ENCODE measurements around the gene SLC12A2. TPM values are rescaled to one million over a fixed set of nuclear protein-coding genes. Genes with fewer than 3 reads are reported as not detected.
A peak's percentile ranks its signal among the peaks of the same experiment; 100 is the strongest.

SLC12A2 gene
- total RNA-seq, 4 donors from 2014 or later: 21.9 to 78.6 (median 22.2) TPM

- Histone ChIP-seq H3K9me3 (no peaks in the 10 kb centered on the region), H3K27ac (no peak overlapping the region), H3K4me1 (no peaks in the 10 kb centered on the region), H3K36me3 (no peaks in the 10 kb centered on the region), H3K27me3 (no peaks in the 10 kb centered on the region), H3K4me3 (no peak overlapping the region)
- TF ChIP-seq, protein P1, sequence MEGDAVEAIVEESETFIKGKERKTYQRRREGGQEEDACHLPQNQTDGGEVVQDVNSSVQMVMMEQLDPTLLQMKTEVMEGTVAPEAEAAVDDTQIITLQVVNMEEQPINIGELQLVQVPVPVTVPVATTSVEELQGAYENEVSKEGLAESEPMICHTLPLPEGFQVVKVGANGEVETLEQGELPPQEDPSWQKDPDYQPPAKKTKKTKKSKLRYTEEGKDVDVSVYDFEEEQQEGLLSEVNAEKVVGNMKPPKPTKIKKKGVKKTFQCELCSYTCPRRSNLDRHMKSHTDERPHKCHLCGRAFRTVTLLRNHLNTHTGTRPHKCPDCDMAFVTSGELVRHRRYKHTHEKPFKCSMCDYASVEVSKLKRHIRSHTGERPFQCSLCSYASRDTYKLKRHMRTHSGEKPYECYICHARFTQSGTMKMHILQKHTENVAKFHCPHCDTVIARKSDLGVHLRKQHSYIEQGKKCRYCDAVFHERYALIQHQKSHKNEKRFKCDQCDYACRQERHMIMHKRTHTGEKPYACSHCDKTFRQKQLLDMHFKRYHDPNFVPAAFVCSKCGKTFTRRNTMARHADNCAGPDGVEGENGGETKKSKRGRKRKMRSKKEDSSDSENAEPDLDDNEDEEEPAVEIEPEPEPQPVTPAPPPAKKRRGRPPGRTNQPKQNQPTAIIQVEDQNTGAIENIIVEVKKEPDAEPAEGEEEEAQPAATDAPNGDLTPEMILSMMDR (IDR thresholded peaks at IDR 0.05): no peak
- TF ChIP-seq POLR2A (IDR thresholded peaks at IDR 0.05): no peak
- DNase-seq: no peak
- intact Hi-C loops (cut with DNase I; ENCODE audit: low total_unique reads): loop anchor here (10.0 kb wide), 1 partner anchor 1030 kb away; no protein-coding TSS in a partner anchor
Observed at GRCh38 chr5:128074953-128075352, 8.6 kb upstream of the SLC12A2 start.

DNA sequence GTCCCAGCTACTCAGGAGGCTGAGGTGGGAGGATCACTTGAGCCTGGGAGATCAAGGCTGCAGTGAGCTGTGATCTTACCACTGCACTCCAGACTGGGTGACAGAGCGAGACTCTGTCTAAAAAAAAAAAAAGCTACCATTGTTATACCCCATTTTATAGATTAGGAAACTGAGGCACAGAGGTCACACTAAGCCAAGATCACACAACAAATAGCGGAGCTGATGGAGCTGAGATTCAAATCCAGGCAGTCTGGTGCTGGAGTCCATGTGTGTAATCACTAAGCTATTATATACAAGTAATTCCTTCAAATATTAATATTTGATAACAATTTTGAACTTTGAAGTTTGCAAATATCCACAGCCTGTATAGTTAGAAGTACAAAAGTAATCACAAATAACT lies 6.0 kb upstream of the SLC12A2 start:
- no peak for TF ChIP-seq POLR2A (IDR thresholded peaks at IDR 0.05)
- TF ChIP-seq, protein P1 (IDR thresholded peaks at IDR 0.05): no peak
- Histone ChIP-seq H3K36me3 (no peaks in the 10 kb centered on the region), H3K27me3 (no peaks in the 10 kb centered on the region), H3K4me1 (no peaks in the 10 kb centered on the region), H3K9me3 (no peaks in the 10 kb centered on the region), H3K4me3 (no peak overlapping the region), H3K27ac (no peak overlapping the region)
- intact Hi-C loops (cut with DNase I; ENCODE audit: low total_unique reads): loop anchor here (10.0 kb wide), 1 partner anchor 1033 kb away; no protein-coding TSS in a partner anchor
- no peak for DNase-seq

DNA sequence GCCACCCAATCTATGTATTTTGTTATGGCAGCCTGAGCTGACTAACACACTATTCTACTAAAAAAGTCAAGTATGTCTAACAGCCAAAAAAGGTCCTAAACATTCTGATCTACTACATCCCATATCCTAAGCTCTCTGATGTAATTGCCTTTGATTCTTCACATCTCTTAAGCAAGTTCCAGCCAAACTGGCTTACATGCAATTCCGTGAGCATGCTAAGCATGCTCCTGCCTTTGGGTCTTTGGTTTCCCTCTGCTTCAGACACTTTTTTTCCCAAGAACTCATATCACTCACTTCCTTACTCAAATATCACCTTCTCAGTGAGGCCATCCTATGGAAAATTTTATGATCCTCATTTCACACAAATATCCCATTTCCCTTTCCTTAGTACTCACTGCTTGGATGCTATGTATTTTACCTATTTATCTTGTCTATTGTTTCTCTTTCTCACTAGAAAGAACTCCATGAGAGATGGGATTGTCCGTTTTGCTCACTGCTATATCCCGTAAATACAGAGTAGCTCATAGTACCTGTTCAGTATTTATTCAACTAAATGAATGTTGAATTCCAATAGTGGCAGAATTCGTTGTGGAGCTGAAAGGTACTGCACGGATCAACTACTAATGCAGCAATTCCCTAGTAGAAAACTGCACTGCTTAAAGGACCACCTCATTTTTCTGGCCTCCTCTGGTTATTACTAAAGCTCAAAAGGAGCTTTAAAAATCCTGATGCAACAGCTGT lies 2.3 kb upstream of the SLC12A2 start:
- TF ChIP-seq, protein P1 (IDR thresholded peaks at IDR 0.05): peak in 3 of 4 experiments; percentile 2 to 18 (median 10)
- TF ChIP-seq POLR2A (IDR thresholded peaks at IDR 0.05): no peak
- intact Hi-C loops (cut with DNase I; ENCODE audit: low total_unique reads): no loop called here
- no peak for DNase-seq
- no peaks in the 10 kb centered on the region for H3K4me1 ChIP-seq
- no peaks in the 10 kb centered on the region for H3K36me3 ChIP-seq
- H3K4me3 ChIP-seq: peak overlapping the region; percentile 68 to 88
- H3K27me3 ChIP-seq: no peaks in the 10 kb centered on the region
- no peaks in the 10 kb centered on the region for H3K9me3 ChIP-seq
- H3K27ac ChIP-seq: peak overlapping the region; percentile 97

DNA sequence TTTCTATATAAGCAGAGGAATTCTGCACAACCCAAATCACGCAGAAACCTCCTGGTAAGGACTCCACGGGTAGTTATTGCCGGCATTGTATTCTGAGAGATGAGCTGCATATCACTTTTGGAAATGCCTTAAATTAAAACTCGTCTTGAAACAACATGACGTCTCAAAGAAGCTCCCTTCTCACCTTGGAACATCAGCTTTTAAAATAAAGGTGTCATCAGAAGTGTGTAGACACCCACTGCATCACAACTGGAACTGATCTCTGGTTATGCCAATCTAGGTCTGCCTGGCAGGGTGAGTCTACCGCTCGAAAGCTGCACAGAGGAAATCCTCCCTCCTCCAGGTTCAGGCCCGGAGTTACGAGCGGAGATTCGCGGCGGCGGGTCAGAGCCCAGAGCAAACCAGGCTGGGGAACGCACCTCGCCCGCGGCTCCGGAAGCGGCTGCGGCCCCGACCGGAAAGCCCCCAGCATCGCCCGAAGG lies 974 bp upstream of the SLC12A2 start:
- Histone ChIP-seq H3K27ac (peak overlapping the region; percentile 97), H3K4me3 (peak overlapping the region; percentile 68 to 88), H3K4me1 (no peaks in the 10 kb centered on the region), H3K27me3 (no peaks in the 10 kb centered on the region), H3K9me3 (no peaks in the 10 kb centered on the region), H3K36me3 (no peaks in the 10 kb centered on the region)
- peak in 1 of 2 donors; percentile 9 for TF ChIP-seq POLR2A (IDR thresholded peaks at IDR 0.05)
- TF ChIP-seq, protein P1 (IDR thresholded peaks at IDR 0.05): no peak
- no peak for DNase-seq
- intact Hi-C loops (cut with DNase I; ENCODE audit: low total_unique reads): no loop called here

DNA sequence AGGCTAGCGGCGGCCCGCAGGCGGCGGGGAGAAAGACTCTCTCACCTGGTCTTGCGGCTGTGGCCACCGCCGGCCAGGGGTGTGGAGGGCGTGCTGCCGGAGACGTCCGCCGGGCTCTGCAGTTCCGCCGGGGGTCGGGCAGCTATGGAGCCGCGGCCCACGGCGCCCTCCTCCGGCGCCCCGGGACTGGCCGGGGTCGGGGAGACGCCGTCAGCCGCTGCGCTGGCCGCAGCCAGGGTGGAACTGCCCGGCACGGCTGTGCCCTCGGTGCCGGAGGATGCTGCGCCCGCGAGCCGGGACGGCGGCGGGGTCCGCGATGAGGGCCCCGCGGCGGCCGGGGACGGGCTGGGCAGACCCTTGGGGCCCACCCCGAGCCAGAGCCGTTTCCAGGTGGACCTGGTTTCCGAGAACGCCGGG lies 253 bp downstream of the SLC12A2 start:
- H3K9me3 ChIP-seq: no peaks in the 10 kb centered on the region
- DNase-seq: no peak
- intact Hi-C loops (cut with DNase I; ENCODE audit: low total_unique reads): no loop called here
- H3K27ac ChIP-seq: peak overlapping the region; percentile 97
- no peaks in the 10 kb centered on the region for H3K4me1 ChIP-seq
- TF ChIP-seq, protein P1 (IDR thresholded peaks at IDR 0.05): peak in 3 of 4 experiments; percentile 48 to 63 (median 50)
- no peak for TF ChIP-seq POLR2A (IDR thresholded peaks at IDR 0.05)
- no peaks in the 10 kb centered on the region for H3K27me3 ChIP-seq
- H3K4me3 ChIP-seq: peak overlapping the region; percentile 68 to 88
- no peaks in the 10 kb centered on the region for H3K36me3 ChIP-seq

Measured in uterus (tissue), 4 donors.